IPS-NIHi7 (cell line): Measurements from ENCODE around the gene TSPAN15.
"Not testable (repeated sequence)": the region's sequence is repeated elsewhere in the genome, so short reads cannot be mapped to it uniquely, and the experiment has no call there.

ENCODE experiments used
- DNase-seq: peaks from one replicate; pipeline ENCODE4 v3.0.0; 2012; ENCODE audit warnings: mixed read lengths; ENCODE audit errors: extremely low spot score

TSPAN15 gene

DNA sequence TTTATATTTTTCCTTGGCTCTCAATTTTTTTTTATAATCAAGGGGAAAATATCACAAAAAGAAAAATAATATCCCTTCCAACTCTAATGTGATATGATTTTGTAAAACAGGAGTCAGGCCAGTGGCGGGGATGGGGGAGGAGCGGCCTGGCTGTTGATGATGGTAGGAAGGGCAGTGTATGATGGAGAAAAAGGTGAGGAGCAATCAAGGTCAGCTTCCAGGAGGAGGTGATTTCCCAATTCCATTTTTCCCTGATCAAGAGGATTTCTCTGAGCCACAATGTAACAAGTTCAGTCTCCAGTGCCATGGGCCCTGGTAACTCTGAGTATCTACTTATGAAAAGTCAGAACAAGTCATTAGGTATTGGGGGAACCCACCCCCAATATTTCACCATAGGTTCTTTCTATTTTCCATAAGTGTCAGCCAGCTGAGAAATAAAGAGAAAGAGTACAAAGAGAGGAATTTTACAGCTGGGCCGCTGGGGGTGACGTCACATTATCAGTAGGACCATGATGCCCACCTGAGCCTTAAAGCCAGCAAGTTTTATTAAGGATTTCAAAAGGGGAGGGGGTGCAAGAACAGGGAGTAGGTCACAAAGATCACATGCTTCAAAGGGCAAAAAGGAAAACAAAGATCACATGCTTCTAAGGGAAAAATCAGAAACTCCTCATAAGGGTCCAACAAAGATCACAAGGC lies 37.0 kb downstream of the TSPAN15 start:
- DNase-seq = not testable (repeated sequence)

DNA sequence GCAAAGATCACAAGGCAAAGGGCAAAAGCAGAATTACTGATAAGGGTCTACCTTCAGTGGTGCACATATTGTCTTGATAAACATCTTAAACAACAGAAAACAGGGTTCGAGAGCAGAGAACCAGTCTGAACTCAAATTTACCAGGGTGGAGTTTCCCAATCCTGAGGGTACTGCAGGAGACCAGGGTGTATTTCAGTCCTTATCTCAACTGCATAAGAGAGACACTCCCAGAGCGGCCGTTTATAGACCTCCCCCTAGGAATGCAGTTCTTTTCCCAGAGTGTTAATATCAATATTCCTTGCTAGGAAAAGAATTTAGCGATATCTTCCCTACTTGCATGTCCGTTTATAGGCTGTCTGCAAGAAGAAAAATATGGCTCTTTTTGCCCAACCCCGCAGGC lies 37.6 kb downstream of the TSPAN15 start:
- DNase-seq = not testable (repeated sequence)

DNA sequence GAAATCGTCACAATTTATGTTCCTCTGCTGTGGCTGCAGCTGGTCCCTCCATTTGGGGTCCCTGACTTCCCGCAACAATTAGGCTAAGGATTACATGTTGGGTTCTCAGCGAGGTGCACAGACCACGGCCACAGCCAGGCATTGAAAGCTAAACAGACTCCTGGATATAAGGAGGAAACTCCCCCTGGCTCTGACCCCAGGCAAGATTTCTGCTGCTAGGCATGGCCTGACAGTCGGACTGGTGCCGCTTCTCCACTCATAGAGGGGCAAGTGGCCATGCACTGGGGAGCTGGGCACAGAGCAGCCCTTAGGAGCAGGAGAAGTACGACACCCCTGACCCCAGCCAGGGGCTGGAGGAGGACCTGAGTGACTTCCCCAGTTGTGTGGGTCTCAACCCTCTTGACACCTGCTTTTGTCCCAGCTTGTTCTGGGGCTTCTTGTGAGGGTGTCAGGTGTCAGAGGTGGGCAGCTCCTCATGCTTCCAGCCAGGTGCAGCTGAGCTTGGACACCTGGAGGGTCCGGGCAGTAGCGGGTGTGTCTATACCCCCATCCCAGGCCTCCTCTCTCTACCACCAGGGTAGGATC lies 38.3 kb downstream of the TSPAN15 start:
- DNase-seq = no peak

- DNase-seq = no peak
Measured at GRCh38 chr10:69490876-69491275, 39.6 kb downstream of the TSPAN15 start.

DNA sequence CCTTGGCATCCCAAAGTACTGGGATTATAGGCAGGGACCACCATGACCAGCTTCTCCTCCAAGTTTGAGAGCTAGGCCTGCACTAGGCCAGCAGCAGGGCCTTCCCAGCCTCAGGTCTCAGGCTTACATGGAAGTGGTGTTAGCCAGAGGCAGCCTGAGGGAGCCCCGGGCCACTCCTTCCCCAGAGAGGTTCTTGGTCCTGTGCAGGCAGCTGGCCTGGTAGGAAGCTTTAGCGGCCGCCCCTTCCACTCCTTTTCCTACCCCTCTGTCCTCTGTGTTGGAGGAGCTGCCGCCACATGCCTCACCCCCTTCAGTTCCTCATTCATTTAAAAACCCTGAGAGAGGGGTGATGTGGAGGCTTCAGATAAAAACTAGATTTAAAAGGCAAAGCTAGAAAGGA lies 40.3 kb downstream of the TSPAN15 start:
- DNase-seq = no peak

DNA sequence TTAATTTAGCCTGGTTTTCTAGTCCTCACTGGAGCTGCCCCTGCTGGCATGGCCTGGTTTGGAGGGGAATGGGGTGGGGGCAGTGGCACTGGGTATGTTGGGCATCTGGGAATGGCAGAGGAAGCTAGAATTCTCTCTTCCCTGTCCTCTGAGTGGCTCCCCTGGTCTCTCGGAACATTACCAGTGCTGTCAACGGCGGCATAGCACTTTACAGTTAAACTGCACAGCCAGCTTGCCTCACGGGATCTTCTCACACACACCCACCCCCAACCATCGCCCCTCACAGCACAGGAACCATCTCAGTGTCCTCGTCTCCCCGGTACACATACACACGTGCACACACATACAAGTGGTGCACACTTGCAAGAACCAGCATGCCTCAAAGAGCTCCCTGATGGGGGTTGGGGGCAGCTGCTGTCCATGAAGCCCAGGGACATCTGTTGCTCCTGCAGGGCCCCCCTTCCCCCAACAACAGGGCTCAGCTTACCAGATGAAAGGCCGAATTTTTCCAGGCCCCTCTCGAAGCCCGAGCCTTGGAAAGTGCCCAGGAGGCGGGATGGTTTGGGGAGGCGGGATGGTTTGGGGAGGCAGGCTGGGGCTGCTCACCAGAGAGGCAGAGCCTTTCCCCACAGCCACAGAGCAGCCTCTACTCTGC lies 41.0 kb downstream of the TSPAN15 start:
- DNase-seq = no peak

DNA sequence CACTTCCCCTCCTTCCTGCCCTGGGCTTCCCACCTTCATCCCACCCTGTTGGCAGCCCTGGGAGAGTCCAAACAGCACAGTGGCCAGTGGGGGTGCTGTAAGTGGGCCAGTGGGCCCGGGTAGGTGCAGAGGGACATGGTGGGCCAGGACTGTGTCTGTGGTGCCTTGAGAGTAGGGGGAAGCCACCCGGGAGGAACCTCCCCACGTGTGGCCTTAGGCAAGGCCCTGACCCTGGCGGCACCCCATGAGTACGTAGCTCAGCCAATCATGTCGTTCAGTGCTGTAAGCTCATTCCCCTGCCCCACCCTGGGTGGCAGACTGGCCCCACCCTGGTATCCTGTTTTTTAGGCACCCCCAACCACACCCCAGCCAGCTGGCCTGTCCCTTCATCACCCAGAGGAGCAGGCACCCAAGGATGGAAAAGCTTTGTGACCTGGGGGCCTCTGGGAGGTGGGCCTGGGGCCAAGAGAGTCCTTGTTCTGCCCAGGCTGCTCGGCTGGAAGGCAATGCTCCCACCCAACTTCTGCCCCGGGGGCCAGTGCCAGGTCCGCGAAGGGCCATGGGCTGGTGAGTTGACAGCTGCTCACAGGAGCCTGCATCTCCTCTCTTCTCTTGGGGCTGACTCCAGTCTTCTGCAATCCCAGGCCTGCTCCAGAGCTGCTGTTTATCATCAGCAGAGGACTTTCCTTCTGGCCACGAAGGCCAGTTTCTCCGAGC lies 41.6 kb downstream of the TSPAN15 start:
- no peak for DNase-seq

DNA sequence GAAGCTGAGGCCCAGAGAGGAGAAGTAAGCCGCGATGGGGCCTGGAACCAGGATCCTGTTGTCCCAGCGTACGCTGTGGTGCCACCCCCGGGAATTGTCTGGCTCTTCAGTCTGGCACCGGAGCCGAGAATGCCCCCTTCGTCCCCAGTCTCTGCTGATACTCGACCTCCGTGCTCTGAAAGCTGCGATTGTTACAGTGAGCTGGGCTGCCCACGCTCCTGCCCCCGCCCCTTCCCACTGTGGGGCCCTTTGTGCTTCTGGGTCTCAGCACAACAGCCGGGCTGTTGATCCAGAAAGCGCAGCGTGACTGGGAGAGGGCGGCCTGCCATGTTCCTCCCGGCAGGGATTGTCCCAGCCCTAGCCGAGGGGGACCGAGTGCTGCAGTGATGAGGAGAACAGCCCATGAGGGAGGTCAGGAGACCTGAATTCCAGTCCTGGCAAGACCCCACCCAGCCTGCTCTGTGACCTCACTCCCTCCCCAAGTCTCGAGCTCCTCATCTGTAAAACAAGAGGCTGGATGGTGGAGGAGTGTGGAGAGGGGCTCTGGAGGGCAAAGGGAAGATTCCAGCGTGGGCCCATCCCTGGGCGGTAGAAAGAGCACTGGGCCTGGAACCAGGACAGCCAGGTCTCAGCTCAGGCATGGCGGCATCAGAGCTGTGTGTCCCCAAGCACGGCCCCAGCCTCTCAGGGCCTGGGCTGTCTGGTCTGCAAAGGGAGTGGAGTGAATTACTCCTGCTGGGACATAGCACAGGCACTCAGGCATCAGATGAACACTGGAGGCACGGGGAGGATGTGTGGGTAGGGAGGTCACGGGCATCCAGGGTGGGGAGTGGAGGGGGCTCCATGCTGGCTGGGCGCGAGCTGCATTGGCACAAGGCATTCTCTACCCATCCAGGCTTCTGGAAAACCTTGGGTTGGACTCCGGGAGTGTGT lies 43.6 kb downstream of the TSPAN15 start:
- DNase-seq = no peak

DNA sequence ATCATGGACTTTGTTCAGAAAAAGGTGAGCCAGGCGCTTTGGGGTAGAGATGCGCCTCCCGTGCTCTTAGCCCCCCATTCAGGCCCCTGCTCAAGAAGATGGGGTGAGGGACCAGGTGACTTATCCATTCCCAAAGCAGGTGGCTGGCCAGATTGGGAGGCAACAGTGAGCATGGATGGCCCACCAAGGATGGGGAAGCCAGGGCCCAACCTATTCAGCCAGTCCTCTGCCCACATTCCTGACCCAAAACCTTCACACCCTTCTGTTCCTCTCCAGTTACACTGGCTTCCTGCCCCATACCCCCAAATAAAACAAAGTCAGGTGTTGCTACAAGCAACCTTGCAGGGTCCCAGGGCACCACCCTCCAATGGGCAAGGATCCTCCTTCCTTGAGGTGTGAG lies 44.4 kb downstream of the TSPAN15 start:
- no peak for DNase-seq

- no peak for DNase-seq
Measured at GRCh38 chr10:69496352-69497230, 45.3 kb downstream of the TSPAN15 start.

GRCh38 chr10:69497231-69497561 lies 45.9 kb downstream of the TSPAN15 start:
- DNase-seq = no peak

DNA sequence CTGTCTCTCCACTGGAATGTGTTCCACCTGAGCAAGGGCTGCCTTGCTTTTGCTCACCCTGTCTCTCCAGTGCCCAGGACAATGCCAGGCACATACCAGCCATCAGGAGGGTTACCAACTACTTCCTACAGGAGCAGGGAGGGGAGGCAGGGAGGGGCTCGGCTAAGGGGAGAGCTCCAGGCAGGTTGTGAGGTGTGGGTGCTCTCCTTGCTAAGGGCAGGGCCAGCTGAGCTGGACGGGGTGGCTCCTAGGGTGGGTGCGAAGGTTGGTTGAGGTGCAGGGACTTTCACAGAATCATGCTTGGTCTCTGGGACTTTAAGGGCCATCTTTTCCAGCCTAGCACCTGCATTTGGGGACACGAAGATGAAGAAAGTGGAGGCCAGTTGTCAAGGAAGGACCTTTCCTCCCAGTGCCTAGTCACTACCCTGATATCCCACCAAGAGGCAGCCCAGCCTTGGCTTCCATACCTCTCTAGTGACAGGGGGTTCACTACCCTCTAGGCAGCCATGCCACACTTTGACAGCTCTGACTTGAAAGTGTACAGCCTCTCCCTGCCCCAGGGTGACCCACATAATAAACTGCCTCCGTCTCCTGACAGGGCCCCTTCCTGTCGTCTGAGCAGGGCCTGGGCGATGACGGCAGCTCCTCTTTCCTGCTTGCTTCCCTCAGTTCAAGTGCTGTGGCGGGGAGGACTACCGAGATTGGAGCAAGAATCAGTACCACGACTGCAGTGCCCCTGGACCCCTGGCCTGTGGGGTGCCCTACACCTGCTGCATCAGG lies 46.5 kb downstream of the TSPAN15 start:
- no peak for DNase-seq

DNA sequence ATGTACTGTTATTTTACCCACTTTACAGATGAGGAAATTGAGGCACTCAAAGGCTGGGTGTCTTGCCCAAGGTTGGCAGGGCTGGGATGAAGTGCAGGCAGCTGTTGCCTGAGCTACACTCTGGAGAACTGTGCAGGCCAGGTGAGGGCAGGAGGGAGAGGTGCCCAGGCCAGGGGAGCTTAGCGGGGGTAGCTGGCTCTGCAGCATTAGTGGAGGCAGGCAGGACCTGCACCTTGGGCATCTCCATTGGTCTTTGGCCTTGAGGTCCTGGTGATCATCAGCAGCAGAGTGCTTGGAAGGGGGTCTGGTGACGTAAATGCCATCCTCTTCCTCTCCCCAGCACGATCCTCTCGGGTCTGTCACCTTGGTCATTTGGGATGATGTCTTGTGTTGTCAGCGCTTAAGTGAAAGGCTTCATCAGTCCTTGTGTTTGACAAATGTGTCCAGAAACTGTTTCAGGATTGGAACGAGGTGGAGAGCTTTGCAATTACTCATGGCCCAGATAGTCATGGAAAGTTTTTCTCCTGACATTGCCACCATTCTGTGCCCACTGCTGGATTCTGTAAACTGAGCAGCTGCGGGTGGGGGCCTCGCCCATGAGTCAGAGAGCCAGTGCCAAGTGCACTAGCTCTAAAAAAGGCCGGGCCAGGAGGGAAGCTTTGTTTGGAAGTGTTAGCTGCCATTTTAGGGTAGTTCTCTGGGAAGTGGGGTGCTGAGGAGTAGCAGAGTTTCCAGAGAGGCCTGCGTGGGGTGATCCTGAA lies 47.6 kb downstream of the TSPAN15 start:
- DNase-seq = no peak

GRCh38 chr10:69499726-69500689 lies 48.7 kb downstream of the TSPAN15 start:
- no peak for DNase-seq

GRCh38 chr10:69500864-69501468 lies 49.7 kb downstream of the TSPAN15 start:
- DNase-seq = no peak

- DNase-seq = no peak
Measured at GRCh38 chr10:69501657-69502056, 50.4 kb downstream of the TSPAN15 start.

GRCh38 chr10:69502589-69502988 lies 51.3 kb downstream of the TSPAN15 start:
- DNase-seq = no peak
